GM18861 (cell line): ENCODE measurements around the gene TUT7.

Source experiments
- ATAC-seq: cut with Tn5 transposase; IDR thresholded peaks from one replicate; pipeline ENCODE4 v1.9.1; 2021; ENCODE audit not compliant: unreplicated experiment

Gene TUT7

GRCh38 chr9:86262492-86262891, 91.7 kb downstream of the TUT7 start:
- no peak for ATAC-seq

DNA sequence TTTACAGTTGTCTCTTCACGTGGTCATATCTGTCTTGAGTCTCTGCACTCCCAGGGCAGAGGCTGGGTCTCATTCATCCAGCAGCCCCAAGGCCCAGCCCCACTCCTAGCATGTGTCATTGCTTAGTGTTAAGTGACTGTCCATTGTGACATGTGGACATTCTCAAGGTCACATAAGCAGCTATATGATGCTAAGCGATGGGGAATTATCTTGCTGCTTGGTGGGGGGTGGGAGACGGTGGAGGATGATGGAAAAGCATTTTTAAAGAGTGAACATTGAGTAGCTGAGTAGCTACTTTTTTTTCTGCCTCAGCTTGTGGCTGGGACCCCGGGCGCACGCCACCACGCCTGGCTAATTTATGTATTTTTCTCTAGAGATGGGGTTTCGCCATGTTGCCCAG, 94.7 kb downstream of the TUT7 start, which contains the start of gene C9orf153:
C9orf153 (minus strand) TSS at position 101 of the 400 bp plus-strand sequence. CDS start 30,054 bp downstream, outside the sequence.
- no peak for ATAC-seq

DNA sequence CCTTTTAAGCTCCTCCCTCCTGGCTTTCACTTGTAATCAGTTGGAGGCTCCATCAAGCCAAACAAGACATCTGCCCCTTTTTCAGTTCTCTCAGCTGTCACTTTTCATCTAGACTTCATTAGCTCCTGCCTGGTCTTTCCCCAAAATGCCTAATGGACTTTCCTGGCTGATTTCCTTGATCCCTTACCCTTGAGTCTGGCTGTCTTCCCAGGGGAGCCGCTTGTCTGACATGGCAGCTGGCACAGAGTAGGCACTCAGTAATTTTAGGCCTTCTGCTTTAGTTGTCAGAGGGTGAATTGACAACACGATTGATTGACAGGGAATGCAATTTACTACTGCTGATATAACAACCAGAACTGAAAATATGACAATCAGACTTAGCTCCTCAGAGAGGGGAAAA, 96.8 kb downstream of the TUT7 start:
- no peak for ATAC-seq

GRCh38 chr9:86256653-86257052, 97.6 kb downstream of the TUT7 start:
- no peak for ATAC-seq

- no peak for ATAC-seq
These were observed 100.6 kb downstream of the TUT7 start for GRCh38 chr9:86253577-86253976.

- no peak for ATAC-seq
These were observed 101.3 kb downstream of the TUT7 start for GRCh38 chr9:86252870-86253269.

- no peak for ATAC-seq
These were observed 104.1 kb downstream of the TUT7 start for GRCh38 chr9:86250123-86250522.

DNA sequence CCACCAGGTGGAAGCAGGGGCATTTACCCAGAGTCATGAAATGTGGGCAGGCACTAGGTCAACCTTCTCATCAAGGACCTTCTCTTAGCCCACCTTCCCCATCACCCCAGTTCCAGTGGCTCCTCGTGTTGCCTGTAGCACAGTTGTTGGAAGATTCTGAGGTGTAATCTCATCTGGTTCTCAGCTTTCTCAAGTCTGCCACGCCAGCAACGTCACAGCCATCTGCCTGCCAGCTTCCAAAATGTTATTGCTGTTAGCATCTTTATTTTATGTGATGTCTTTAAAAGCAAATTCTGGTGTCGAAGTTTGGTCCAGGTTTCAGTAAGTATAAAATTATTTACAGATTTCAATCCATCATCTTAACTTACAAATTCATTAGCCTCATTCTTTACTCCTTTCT, 105.5 kb downstream of the TUT7 start:
- no peak for ATAC-seq

- ATAC-seq: peak; percentile 91
These were observed 107.5 kb downstream of the TUT7 start for GRCh38 chr9:86246752-86247161.

DNA sequence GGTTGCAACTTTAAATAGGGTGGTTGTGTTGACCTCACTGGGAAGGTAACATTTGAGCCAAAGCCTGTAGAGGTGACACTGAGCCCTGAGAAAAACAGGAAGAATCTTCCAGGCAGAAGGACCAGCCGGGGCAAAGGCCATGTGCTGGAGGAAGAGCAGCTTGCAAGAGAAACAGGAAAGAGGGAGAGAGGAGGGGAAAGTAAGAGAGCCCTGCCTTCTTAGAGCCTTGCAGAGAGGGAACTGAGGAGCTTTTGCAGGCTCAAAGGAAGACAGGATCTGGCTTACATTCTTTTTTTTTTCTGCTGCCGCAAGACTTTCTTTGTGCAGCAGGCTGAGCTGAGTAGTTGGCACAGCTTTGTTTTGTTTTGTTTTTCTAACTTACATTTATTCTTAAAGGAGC, 112.1 kb downstream of the TUT7 start:
- ATAC-seq: no peak

DNA sequence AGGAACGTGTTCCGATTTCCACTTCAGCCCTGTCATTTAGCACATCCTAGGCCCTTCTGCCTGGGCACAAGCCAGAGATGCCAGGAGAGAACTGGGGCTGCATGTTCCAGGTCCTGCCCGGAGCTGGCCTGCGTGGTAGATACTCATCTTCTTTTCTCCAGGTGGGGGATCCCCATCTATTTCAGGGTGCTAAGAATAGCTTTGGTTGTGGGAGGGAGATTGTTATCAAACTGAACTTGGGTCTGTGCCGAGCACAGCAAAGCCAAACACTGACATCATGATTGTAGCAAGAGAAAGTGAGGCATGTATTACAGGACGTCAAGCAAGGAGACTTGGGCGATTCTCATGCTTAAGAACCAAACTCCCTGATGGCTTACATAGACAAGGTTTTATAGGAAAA, 113.0 kb downstream of the TUT7 start:
- no peak for ATAC-seq

DNA sequence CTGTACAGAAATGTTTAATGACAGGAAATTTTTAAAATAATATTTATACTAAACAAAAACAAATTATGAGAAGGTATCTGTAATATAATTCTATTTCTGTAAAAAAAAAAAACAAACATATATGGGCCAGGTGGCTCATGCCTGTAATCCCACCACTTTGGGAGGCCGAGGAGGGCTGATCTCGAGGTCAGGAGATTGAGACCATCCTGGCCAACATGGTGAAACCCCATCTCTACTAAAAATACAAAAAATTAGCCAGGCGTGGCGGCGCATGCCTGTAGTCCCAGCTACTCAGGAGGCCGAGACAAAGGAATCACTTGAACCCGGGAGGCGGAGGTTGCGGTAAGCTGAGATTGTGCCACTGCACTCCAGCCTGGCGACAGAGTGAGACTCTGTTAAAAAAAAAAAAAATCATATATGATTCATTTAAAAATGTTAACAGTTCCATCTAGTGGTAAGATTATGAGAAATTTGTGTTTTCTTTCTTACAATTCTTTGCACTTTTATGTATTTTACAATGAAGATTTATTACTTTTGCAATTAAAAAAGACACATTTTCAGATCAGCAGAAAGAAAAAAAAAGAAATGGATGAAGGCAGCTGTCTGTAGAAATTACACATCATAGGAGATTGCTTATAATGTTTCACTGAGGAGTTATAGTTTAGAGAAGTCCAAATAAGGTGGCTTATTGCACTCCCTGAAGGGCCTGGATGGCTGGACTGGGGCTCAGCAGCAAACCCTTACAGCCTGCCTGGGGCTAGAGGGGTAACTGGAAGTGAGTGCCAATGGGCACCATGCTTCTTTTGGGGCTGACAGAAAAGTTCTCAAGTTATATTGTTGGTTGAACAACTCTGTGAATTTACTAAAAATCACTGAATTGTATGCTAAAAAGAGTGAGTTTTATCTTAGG, 115.1 kb downstream of the TUT7 start:
- ATAC-seq: no peak
